ENCODE measurements around the gene TTLL5.

The TTLL5 gene

GRCh38 chr14:75699331-75699730 is 38.3 kb downstream of the TTLL5 start:
- no peak overlapping the region for H3K4me3 ChIP-seq (ENCODE audit: low read depth, low read length)
- TF ChIP-seq CTCF (IDR thresholded peaks at IDR 0.05; ENCODE audit: borderline replicate concordance, insufficient read depth, low read depth, low read length) = no peak

- H3K4me3 ChIP-seq (ENCODE audit: low read depth, low read length) = no peak overlapping the region
- TF ChIP-seq CTCF (IDR thresholded peaks at IDR 0.05; ENCODE audit: borderline replicate concordance, insufficient read depth, low read depth, low read length) = no peak
Observed at GRCh38 chr14:75700295-75700694, 39.2 kb downstream of the TTLL5 start.

GRCh38 chr14:75702122-75702521 is 41.1 kb downstream of the TTLL5 start:
- H3K4me3 ChIP-seq (ENCODE audit: low read depth, low read length) = no peak overlapping the region
- no peak for TF ChIP-seq CTCF (IDR thresholded peaks at IDR 0.05; ENCODE audit: borderline replicate concordance, insufficient read depth, low read depth, low read length)

- TF ChIP-seq CTCF (IDR thresholded peaks at IDR 0.05; ENCODE audit: borderline replicate concordance, insufficient read depth, low read depth, low read length) = no peak
- H3K4me3 ChIP-seq (ENCODE audit: low read depth, low read length) = no peak overlapping the region
Observed at GRCh38 chr14:75702616-75703261, 41.7 kb downstream of the TTLL5 start.

GRCh38 chr14:75703467-75703866 is 42.4 kb downstream of the TTLL5 start:
- no peak for TF ChIP-seq CTCF (IDR thresholded peaks at IDR 0.05; ENCODE audit: borderline replicate concordance, insufficient read depth, low read depth, low read length)
- H3K4me3 ChIP-seq (ENCODE audit: low read depth, low read length) = no peak overlapping the region

- TF ChIP-seq CTCF (IDR thresholded peaks at IDR 0.05; ENCODE audit: borderline replicate concordance, insufficient read depth, low read depth, low read length) = no peak
- H3K4me3 ChIP-seq (ENCODE audit: low read depth, low read length) = no peak overlapping the region
Observed at GRCh38 chr14:75705014-75705413, 44.0 kb downstream of the TTLL5 start.

GRCh38 chr14:75709207-75709812 is 48.3 kb downstream of the TTLL5 start:
- no peak overlapping the region for H3K4me3 ChIP-seq (ENCODE audit: low read depth, low read length)
- peak; percentile 68 for TF ChIP-seq CTCF (IDR thresholded peaks at IDR 0.05; ENCODE audit: borderline replicate concordance, insufficient read depth, low read depth, low read length)

Measured in GM12875 (cell line).